Measurements from ENCODE around the gene PROX1. TPM values are rescaled to one million over a fixed set of nuclear protein-coding genes. Genes with fewer than 3 reads are reported as not detected.

PROX1 gene
- total RNA-seq, 1 donor from 2014 or later = 2.8 TPM

- DNase-seq (ENCODE audit: low spot score) (no peak), ATAC-seq (no peak)
- intact Hi-C loops (cut with DNase I) = no loop called here
Observed at GRCh38 chr1:214044438-214045214, 56.9 kb downstream of the PROX1 start.

DNA sequence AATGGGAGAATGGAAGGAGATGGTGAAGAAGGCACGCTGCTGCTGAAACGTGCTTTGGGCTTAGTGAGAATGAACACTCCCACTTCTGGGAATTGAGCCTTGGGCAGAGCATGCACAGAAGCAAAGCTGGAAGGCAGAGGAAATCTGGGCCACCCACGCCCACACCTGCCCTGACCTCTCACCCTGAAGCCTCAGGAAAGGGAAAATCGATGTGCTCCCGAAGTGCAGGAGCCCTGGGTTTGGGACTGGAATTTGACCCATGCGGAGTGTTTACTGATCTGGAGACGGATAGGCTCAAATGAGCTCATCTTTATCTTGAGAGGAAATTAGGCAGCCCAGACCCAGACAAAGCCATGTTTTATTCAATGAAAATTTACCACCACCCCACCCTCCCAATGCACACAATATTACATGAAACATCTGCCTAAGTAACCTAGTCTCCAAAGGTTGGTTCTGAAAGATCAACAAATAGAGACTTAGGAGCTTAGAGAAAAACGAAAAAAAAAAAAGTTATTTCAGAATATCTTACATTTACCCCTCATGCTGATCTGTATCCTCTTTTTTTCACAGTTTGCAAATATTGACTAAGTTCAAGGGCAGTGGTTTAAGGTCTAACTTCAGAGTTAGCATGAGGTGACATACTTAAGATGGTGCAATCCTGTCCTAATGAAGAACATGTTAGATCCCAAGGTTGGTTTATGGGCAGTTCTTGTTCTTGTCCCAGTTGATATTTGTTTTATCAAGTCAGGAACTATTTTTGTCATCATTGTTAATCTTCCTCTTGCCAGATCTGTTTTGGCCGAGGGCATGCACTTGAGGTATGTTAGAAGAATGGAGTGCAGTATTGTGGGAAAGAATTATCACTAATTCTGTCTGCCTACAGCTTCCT is 63.0 kb downstream of the PROX1 start:
- DNase-seq (ENCODE audit: low spot score) (no peak), ATAC-seq (no peak)
- intact Hi-C loops (cut with DNase I) = no loop called here

GRCh38 chr1:214051786-214052185 is 64.0 kb downstream of the PROX1 start:
- no peak for ATAC-seq
- DNase-seq (ENCODE audit: low spot score) = no peak
- intact Hi-C loops (cut with DNase I) = no loop called here

DNA sequence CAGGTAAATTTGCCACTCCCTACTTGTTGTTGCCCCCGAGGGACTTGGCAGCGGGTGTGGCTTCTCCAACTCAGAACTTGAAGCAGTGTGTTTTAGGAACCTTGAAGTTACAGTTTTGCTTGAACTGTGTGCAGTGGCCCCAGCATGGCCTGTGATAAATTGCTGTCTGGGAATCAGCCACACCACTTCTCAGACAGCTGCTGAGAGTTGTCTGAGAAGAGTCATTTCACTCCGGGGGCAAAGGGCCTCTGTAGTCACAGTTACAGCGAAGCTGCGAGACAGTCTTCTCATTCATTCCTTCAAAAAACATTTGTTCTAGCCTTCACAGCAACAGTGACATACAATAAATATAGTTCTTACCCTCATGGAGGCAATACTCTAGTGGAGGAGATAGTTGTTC is 70.3 kb downstream of the PROX1 start:
- intact Hi-C loops (cut with DNase I) = no loop called here
- ATAC-seq (no peak), DNase-seq (ENCODE audit: low spot score) (no peak)

DNA sequence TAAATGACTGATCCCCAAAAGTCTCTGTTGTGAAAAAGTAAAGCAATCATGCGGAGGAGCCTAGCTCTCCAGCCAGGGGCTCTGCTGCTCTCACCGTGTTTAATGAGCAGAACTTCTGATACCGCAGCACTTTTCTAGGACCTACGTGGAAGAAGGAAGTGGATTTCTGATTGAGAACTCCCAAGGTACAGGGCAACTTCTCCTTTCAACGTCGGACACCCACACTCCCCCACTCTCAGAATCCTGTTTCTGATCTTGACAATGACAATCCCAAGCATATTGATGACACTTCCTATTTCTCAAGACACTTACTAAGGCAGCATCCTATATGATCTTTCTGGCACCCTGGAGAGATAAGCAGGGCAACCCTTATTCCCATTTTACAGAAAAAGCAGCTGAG is 78.4 kb downstream of the PROX1 start:
- ATAC-seq = no peak
- intact Hi-C loops (cut with DNase I) = no loop called here

DNA sequence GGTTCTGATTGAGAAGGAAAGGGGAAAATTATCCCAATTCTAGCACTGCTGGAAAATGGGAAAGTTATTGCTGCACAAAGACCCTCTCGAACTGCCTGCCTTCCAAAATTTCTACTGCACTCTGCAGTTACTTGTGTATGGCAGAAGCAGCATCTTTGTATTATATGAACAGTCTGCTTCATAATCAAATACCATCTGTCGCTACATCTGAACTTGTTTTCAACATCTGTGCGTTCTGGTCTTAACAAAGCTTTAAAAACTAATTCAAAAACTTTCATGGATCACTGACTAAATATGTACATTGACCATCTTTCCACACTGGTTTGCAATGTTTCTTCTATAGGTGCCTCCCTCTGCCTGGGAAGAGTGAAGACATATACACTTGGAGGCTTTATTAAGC is 79.2 kb downstream of the PROX1 start:
- intact Hi-C loops (cut with DNase I) = no loop called here

More for the DNA sequence above, 78.4 kb downstream of the PROX1 start:
- no peak for DNase-seq (ENCODE audit: low spot score)

GRCh38 chr1:214067397-214067796 is 79.6 kb downstream of the PROX1 start:
- intact Hi-C loops (cut with DNase I) = no loop called here
- no peak for ATAC-seq
- DNase-seq (ENCODE audit: low spot score) = no peak

More for the DNA sequence above, 79.2 kb downstream of the PROX1 start:
- ATAC-seq (no peak), DNase-seq (ENCODE audit: low spot score) (no peak)

- DNase-seq (ENCODE audit: low spot score) (no peak), ATAC-seq (no peak)
- intact Hi-C loops (cut with DNase I) = no loop called here
Observed at GRCh38 chr1:214067853-214068703, 80.3 kb downstream of the PROX1 start.

GRCh38 chr1:214068979-214069378 is 81.2 kb downstream of the PROX1 start:
- intact Hi-C loops (cut with DNase I) = no loop called here
- DNase-seq (ENCODE audit: low spot score) (no peak), ATAC-seq (no peak)

DNA sequence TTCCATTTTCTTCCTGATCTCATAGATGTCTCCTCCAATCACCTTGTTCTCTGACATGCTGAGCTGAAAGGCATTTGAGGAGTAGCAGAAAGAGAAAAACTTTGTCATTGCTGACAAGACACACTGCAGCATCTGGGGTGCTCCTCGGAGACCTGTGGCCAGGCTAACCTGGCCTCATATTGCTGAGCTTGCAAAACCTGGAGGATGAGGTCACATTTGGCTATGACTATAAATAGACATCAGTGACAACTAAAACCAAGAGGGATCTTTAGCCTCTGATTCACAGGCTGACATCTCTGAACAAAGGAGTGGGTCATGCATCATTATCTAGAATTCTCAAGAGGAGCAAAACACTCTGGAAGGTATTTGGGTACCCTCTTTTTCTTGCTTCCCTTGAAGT is 83.7 kb downstream of the PROX1 start:
- DNase-seq (ENCODE audit: low spot score) = no peak

DNA sequence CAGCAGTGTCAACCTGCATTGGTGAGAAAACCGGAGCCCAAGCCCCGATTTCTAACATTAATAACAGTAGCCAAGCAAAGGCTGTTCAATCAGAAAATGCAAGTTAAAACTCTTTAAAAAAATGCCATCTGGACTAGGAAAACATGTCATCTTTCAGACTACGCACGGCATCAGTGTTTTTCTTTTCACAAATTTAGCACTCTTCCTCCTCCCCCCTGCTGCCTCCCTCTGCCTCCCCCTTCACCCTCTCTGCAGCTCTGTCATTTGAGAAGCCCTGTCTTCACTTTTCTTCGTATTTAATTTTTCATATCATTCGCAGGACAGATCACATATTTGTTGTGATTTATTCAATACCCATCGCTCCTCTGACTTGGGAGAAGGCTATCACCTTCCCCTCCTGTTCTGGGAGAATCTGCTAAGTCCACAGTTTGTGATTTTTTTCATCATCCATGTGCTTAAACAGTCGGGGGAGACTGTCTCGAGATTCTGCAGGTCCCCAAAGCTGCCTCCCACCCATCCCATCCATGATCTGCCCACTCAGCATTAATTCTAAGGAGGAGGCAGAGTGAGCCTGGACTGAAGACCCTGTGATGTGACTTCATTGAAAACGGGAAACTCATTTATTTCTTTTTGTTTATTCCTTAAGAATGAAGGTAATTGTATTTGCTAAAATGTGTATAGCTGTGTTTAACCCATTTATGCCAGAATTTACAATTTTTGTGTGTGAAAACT is 84.8 kb downstream of the PROX1 start:
- intact Hi-C loops (cut with DNase I) = no loop called here

More for the DNA sequence above, 83.7 kb downstream of the PROX1 start:
- intact Hi-C loops (cut with DNase I) = no loop called here
- ATAC-seq = no peak

DNA sequence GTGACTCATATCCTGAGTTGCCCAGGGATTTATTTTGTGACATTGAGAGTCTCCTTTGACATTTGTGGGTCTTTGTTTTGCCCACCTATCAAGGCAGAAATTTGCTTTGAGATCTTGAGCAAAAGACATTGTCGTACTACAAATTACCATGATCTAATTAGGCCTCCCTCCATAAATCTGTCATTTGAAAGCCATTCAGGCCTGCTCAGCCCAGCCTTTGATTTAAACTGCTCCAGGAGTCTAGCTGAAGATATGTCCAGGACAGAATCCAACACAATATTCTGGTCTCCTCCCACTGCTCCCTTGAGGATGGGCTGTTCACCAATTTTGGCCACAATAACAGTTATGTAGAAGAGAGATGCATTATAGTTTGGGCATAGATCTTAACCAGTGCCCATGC is 86.7 kb downstream of the PROX1 start:
- DNase-seq (ENCODE audit: low spot score) = no peak
- intact Hi-C loops (cut with DNase I) = no loop called here
- ATAC-seq = no peak

More for the DNA sequence above, 84.8 kb downstream of the PROX1 start:
- ATAC-seq = no peak
- no peak for DNase-seq (ENCODE audit: low spot score)

GRCh38 chr1:214075305-214075998 is 87.7 kb downstream of the PROX1 start:
- intact Hi-C loops (cut with DNase I) = no loop called here
- ATAC-seq (no peak), DNase-seq (ENCODE audit: low spot score) (no peak)

DNA sequence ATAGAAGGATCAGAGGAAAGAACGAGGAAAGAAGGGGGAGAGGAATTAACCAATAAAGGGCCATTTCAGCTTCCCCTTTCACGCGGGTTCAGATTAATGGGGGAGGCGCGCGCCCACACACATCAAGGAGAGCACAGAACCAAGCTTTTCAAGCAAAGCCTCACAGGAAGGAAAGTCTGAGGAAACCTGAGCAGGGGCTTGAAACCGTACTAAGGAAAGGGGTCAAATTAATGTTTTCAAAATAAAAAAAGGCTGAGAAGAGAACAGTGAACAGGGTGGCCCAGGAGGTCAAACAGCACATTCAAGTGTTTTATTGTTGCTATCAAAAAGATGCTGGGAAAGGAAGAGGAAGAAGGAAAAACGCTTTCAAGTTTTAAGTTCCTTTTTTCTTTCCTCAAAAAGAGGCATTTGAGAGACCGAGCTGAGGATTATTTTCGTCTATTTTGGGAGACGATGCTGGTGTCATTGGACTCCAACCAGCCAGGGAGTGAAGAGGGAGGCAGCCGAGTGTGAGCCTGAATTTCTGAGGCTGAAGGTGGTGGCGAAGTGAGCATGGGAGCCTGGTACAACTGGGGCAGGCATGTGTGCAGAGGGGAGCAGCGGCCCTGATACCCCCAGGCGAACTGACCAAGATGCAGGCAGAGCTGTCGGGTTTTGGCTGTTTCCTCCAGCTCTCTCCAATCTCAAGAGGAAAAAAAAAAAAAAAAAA is 88.4 kb downstream of the PROX1 start:
- intact Hi-C loops (cut with DNase I) = no loop called here
- DNase-seq (ENCODE audit: low spot score) (no peak), ATAC-seq (peak; percentile 36)

DNA sequence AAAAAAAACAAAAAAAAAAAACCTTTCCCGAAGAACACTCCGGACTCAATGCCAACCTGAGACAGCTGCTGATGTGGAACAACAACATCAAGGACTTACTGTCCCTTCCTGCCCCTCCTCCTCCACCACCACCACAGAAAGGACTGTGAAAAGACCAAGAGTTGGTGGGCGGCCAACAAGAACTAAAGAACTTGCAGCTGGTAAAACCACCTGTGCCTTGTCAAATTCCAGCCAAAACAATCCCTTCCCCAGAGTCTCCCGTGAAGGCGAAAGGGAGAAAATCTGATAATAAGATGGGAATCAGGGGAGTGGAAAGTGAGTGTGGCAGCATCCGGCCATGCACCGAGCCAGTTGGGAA is 88.9 kb downstream of the PROX1 start:
- peak; percentile 24 for ATAC-seq
- intact Hi-C loops (cut with DNase I) = no loop called here
- DNase-seq (ENCODE audit: low spot score) = no peak

DNA sequence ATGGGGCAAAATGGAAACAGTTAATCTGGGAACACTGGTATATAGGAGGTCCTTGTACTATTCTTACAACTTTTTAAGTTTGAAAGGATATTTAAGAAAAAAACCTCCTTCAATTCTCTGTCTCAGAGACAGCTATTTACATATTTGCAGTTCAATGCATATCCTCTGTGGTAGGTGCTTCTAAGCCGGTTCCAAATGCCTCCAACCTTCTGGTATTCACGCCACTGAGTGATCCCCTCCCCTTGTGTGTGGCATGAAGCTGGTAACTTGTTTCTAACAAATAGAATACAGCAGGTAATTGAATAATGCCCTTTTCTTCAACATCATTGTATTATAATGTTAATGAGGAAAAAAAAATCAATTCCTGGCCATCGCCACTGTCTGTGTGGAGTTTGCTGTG is 91.2 kb downstream of the PROX1 start:
- no peak for ATAC-seq
- DNase-seq (ENCODE audit: low spot score) = no peak
- intact Hi-C loops (cut with DNase I) = no loop called here

GRCh38 chr1:214085325-214085724 is 97.6 kb downstream of the PROX1 start:
- intact Hi-C loops (cut with DNase I) = no loop called here
- DNase-seq (ENCODE audit: low spot score) (no peak), ATAC-seq (no peak)

DNA sequence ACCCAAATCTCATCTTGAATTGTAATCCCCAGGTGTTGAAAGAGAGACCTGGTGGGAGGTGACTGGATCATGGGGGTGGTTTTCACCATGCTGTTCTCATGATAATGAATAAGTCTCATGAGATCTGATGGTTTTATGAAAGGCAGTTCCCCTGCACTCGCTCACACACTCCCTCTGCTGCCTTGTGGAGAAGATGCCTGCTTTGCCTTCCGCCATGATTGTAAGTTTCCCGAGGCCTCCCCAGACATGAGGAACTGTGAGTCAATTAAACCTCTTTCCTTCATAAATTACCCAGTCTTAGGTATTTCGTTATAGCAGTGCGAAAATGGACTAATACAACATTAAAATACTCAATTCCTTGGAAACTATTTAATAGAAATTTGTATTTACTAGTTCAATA is 99.2 kb downstream of the PROX1 start:
- DNase-seq (ENCODE audit: low spot score) (no peak), ATAC-seq (no peak)
- intact Hi-C loops (cut with DNase I) = no loop called here

Measured in sciatic nerve (tissue), 2 donors.